Heart left ventricle (tissue), 13 donors: Measurements from ENCODE around the gene SELENOM.

Experiments used
- CTCF ChIP-seq, 12 donors: fragments of 200-600 bp; sonication (generic) in 4 of 12; IDR thresholded peaks; one replicate each; pipeline versions ENCODE4 v1.5.0 to v1.8.0; 2018 to 2022; ENCODE audit warnings: antibody characterized with exemption in 12 of 12, mild to moderate bottlenecking in 5 of 12
- POLR2A ChIP-seq, 2 donors: fragments of 450-650 bp; IDR thresholded peaks; one replicate each; pipeline ENCODE4 v1.6.1; 2017; ENCODE audit warnings: antibody characterized with exemption in 2 of 2, mild to moderate bottlenecking in 2 of 2, moderate library complexity in 2 of 2
- donor health status: ischemic (EF 13 %, LVEDD 7.1; RV severe dilation, severe dysfunction).
- donor health status: DM: no; HTN: yes; CAD: no.
- donor health status: DM: no; HTN: no; CAD: no.
- donor health status: ischemic (EF 25% LVEDD 6.9; RV normal size, moderate dysfunction).
- donor health status: ischemic (EF 25% LVEDD 5.7; RV mildly dilated, moderate dysfunction).
- donor health status: ischemic (EF 35%, LVEDD 5.7; RV mildly dilated, moderate dysfunction).
- donor health status: nonischemic (EF 11% LVEDD 7.7; RV severe dilation, severe dysfunction).
- donor health status: DM: yes; HTN: yes; CAD: no.
- donor health status: PGD.
- donor health status: ischemic (EF 29% LVEDD 5.4; RV normal size, mild dysfunction).
- donor health status: nonischemic (EF 23%, LVEDD 6.1; RV moderate dilation, normal function).

- TF ChIP-seq CTCF (IDR thresholded peaks at IDR 0.05) (no peak), POLR2A (IDR thresholded peaks at IDR 0.05) (no peak)
Observed at GRCh38 chr22:31095637-31096249, 11.6 kb downstream of the SELENOM start.
